Measurements from ENCODE around the gene JADE1.

The JADE1 gene

GRCh38 chr4:128840711-128841318 is 31.3 kb downstream of the JADE1 start:
- no peak for TF ChIP-seq CTCF (IDR thresholded peaks at IDR 0.05; ENCODE audit: borderline replicate concordance, insufficient read depth, low read depth, low read length)
- H3K4me3 ChIP-seq (ENCODE audit: low read depth, low read length), result no peak overlapping the region

GRCh38 chr4:128841402-128841801 is 31.9 kb downstream of the JADE1 start:
- no peak for TF ChIP-seq CTCF (IDR thresholded peaks at IDR 0.05; ENCODE audit: borderline replicate concordance, insufficient read depth, low read depth, low read length)

GRCh38 chr4:128844931-128845330 is 35.4 kb downstream of the JADE1 start:
- no peak overlapping the region for H3K4me3 ChIP-seq (ENCODE audit: low read depth, low read length)
- no peak for TF ChIP-seq CTCF (IDR thresholded peaks at IDR 0.05; ENCODE audit: borderline replicate concordance, insufficient read depth, low read depth, low read length)

More at GRCh38 chr4:128841402-128841801, 31.9 kb downstream of the JADE1 start:
- no peak overlapping the region for H3K4me3 ChIP-seq (ENCODE audit: low read depth, low read length)

- no peak overlapping the region for H3K4me3 ChIP-seq (ENCODE audit: low read depth, low read length)
- no peak for TF ChIP-seq CTCF (IDR thresholded peaks at IDR 0.05; ENCODE audit: borderline replicate concordance, insufficient read depth, low read depth, low read length)
These were observed 36.6 kb downstream of the JADE1 start for GRCh38 chr4:128846063-128846462.

- no peak for TF ChIP-seq CTCF (IDR thresholded peaks at IDR 0.05; ENCODE audit: borderline replicate concordance, insufficient read depth, low read depth, low read length)
- no peak overlapping the region for H3K4me3 ChIP-seq (ENCODE audit: low read depth, low read length)
These were observed 37.7 kb downstream of the JADE1 start for GRCh38 chr4:128847082-128847724.

GRCh38 chr4:128848461-128848860 is 39.0 kb downstream of the JADE1 start:
- no peak overlapping the region for H3K4me3 ChIP-seq (ENCODE audit: low read depth, low read length)
- TF ChIP-seq CTCF (IDR thresholded peaks at IDR 0.05; ENCODE audit: borderline replicate concordance, insufficient read depth, low read depth, low read length), result no peak

- TF ChIP-seq CTCF (IDR thresholded peaks at IDR 0.05; ENCODE audit: borderline replicate concordance, insufficient read depth, low read depth, low read length), result no peak
- no peak overlapping the region for H3K4me3 ChIP-seq (ENCODE audit: low read depth, low read length)
These were observed 40.8 kb downstream of the JADE1 start for GRCh38 chr4:128850252-128850651.

Measured in GM12875 (cell line).